Ovary (tissue), 3 donors: ENCODE results near the gene POMGNT1.

ENCODE experiments used
- CTCF ChIP-seq, 3 donors: fragments of 450-650 bp in 2 of 3; fragments of 200-600 bp in 1 of 3; IDR thresholded peaks; one replicate each; pipeline versions ENCODE4 v1.5.1 to v1.8.0; 2016 to 2022; ENCODE audit warnings: antibody characterized with exemption in 3 of 3, mild to moderate bottlenecking in 1 of 3
- EP300 ChIP-seq: sonication (generic); formaldehyde crosslinking; IDR thresholded peaks from one replicate; pipeline ENCODE4 v1.6.1; 2017; ENCODE audit warnings: antibody characterized with exemption
- donor health status: DM: no; HTN: no; CAD: no.

DNA sequence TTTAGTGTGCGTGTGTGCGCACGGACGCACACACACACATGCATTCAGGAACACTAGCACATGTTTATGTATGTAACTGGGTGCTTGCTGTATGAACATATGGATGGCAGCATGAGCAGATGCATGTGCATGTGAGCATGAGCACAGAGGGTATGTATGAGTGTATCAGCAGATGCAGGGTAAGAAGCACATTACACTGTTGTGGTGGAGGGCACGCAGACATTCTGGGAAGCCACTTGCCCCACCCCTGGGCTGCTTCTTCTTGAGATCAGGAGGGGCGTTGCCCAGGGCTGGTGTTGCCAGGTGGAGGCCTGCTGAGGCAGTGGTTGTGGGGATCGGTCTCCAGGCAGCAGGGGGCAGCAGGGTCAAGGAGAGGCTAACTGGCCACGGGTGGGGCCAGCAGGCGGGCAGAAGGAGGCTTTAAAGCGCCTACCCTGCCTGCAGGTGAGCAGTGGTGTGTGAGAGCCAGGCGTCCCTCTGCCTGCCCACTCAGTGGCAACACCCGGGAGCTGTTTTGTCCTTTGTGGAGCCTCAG, 18.1 kb downstream of the POMGNT1 start:
- TF ChIP-seq CTCF (IDR thresholded peaks at IDR 0.05) (no peak), EP300 (no peak)
